PC-3 (cell line): ENCODE measurements around the gene RETSAT. TPM values are rescaled to one million over a fixed set of nuclear protein-coding genes. Genes with fewer than 3 reads are reported as not detected.
A peak's percentile ranks its signal among the peaks of the same experiment; 100 is the strongest.

Experiments
- ATAC-seq: fragments of 200-7000 bp; cut with Tn5 transposase; 2 replicates; pipeline ENCODE4 v1.9.1; 2020; ENCODE audit warnings: mild to moderate bottlenecking, moderate library complexity
- BruUV-seq: library from RNA; stranded (reverse); fragments of 400-500 nt; replicated peaks from 2 replicates; lab custom pipeline; 2021; lab: Mats Ljungman, UMichigan
- CTCF ChIA-PET: fragments of 300-600 bp; sonication (Branson Sonifier 250); formaldehyde crosslinking; loops from one replicate; lab custom pipeline; 2022; ENCODE audit warnings: antibody characterized with exemption; lab: Charles Lee
- POLR2A ChIA-PET: fragments of 300-600 bp; sonication (Branson Sonifier 250); formaldehyde crosslinking; loops from one replicate; lab custom pipeline; 2022; ENCODE audit warnings: antibody characterized with exemption; ENCODE audit not compliant: unreplicated experiment; lab: Charles Lee
- DNase-seq: peaks from one replicate; pipeline ENCODE4 v3.0.0-alpha.2; 2015
- H2AFZ ChIP-seq: fragments of 300-600 bp; sonication (generic); 2 replicates; pipeline ENCODE4 v1.6.0; 2016; ENCODE audit warnings: antibody characterized with exemption, low read length
- H3F3A ChIP-seq: fragments of 300-600 bp; sonication (generic); one replicate; pipeline ENCODE4 v1.6.0; 2017; ENCODE audit warnings: antibody characterized with exemption, low read length, control low read depth, mild to moderate bottlenecking; ENCODE audit not compliant: unreplicated experiment
- H3K27ac ChIP-seq: fragments of 300-600 bp; sonication (generic); 2 replicates; pipeline ENCODE4 v1.5.1; 2016; ENCODE audit warnings: mild to moderate bottlenecking, low read length
- H3K27me3 ChIP-seq: fragments of 300-600 bp; sonication (generic); 2 replicates; pipeline ENCODE4 v1.6.1; 2016; ENCODE audit warnings: low read length, mixed read lengths
- H3K36me3 ChIP-seq: fragments of 300-600 bp; sonication (generic); 2 replicates; pipeline ENCODE4 v1.6.1; 2016; ENCODE audit warnings: low read depth, mixed run types, low read length, mixed read lengths
- H3K4me1 ChIP-seq: fragments of 300-600 bp; sonication (generic); 2 replicates; pipeline ENCODE4 v1.5.1; 2016; ENCODE audit warnings: low read length; ENCODE audit not compliant: insufficient read depth
- H3K4me2 ChIP-seq: fragments of 300-600 bp; sonication (generic); 2 replicates; pipeline ENCODE4 v1.6.0; 2016; ENCODE audit warnings: low read length
- H3K4me3 ChIP-seq: fragments of 300-600 bp; sonication (generic); 2 replicates; pipeline ENCODE4 v1.5.1; 2016; ENCODE audit warnings: mild to moderate bottlenecking, low read length, mixed read lengths
- H3K79me2 ChIP-seq: fragments of 300-600 bp; sonication (generic); 2 replicates; pipeline ENCODE4 v1.6.1; 2017; ENCODE audit warnings: low read length, mixed read lengths
- H3K9ac ChIP-seq: fragments of 300-600 bp; sonication (generic); 2 replicates; pipeline ENCODE4 v1.6.0; 2016; ENCODE audit warnings: mild to moderate bottlenecking, low read length
- H3K9me2 ChIP-seq: fragments of 300-600 bp; sonication (generic); replicated peaks from 2 replicates; pipeline ENCODE4 v1.6.1; 2016; ENCODE audit warnings: mixed run types, low read length, mixed read lengths
- H3K9me3 ChIP-seq: fragments of 300-600 bp; sonication (generic); 2 replicates; pipeline ENCODE4 v1.6.1; 2016; ENCODE audit warnings: low read length, mixed read lengths
- H4K20me1 ChIP-seq: fragments of 300-600 bp; sonication (generic); 2 replicates; pipeline ENCODE4 v1.6.1; 2016; ENCODE audit warnings: low read length, mixed read lengths
- EZH2 ChIP-seq: fragments of 300-600 bp; sonication (generic); IDR thresholded peaks from one replicate; pipeline ENCODE4 v1.6.1; 2017; ENCODE audit warnings: antibody characterized with exemption, mild to moderate bottlenecking, low read length; ENCODE audit not compliant: unreplicated experiment
- EZH2phosphoT487 ChIP-seq: fragments of 300-600 bp; sonication (generic); IDR thresholded peaks from 2 replicates; pipeline ENCODE4 v1.6.1; 2018; ENCODE audit warnings: mild to moderate bottlenecking, antibody characterized with exemption, low read length, borderline replicate concordance
- intact Hi-C: fragments of 100-400 bp; cut with micrococcal nuclease; formaldehyde crosslinking; loops from 2 replicates; pipeline ENCODE4 v1.9.0; 2023
- total RNA-seq: library from RNA; depleted of rRNA; stranded (reverse); fragments of >200 nt; gene quantifications from 2 replicates; pipeline ENCODE4 v1.2.3, GENCODE V29; 2014
- TF ChIP-seq, protein P1 (sequence below): fragments of 300-600 bp; sonication (generic); conservative IDR thresholded peaks from 2 replicates; pipeline ENCODE4 v1.5.1; 2017; ENCODE audit warnings: antibody characterized with exemption, low read depth, mild to moderate bottlenecking, low read length

The RETSAT gene
- total RNA-seq, 1 experiment from 2014 or later: 39.1 TPM

GRCh38 chr2:85326406-85327159, 27.7 kb downstream of the RETSAT start:
- CTCF ChIA-PET: no interaction called here
- Histone ChIP-seq H3K9me2 (no peaks in the 10 kb centered on the region), H2AFZ (no peak overlapping the region), H3K4me2 (peak overlapping the region; percentile 96), H3K4me3 (peak overlapping the region; percentile 92), H3K9me3 (no peaks in the 10 kb centered on the region), H3K4me1 (peaks cover 24% of the 10 kb centered on the region), H3K36me3 (peaks cover 27% of the 10 kb centered on the region), H3K9ac (peak overlapping the region; percentile 89), H3K79me2 (peaks cover 68% of the 10 kb centered on the region), H3K27ac (no peak overlapping the region), H4K20me1 (peaks cover 27% of the 10 kb centered on the region), H3K27me3 (no peaks in the 10 kb centered on the region), H3F3A (no peaks in the 10 kb centered on the region)
- BruUV-seq: no TSS peak
- DNase-seq: peak; percentile 16
- intact Hi-C loops: loop anchor here (5.0 kb wide), 1 partner anchor 276 kb away; the partner anchor contains the start of gene TMEM150A
- ATAC-seq: no peak
- TF ChIP-seq EZH2 (no peak), EZH2phosphoT487 (no peak)
- TF ChIP-seq, protein P1, sequence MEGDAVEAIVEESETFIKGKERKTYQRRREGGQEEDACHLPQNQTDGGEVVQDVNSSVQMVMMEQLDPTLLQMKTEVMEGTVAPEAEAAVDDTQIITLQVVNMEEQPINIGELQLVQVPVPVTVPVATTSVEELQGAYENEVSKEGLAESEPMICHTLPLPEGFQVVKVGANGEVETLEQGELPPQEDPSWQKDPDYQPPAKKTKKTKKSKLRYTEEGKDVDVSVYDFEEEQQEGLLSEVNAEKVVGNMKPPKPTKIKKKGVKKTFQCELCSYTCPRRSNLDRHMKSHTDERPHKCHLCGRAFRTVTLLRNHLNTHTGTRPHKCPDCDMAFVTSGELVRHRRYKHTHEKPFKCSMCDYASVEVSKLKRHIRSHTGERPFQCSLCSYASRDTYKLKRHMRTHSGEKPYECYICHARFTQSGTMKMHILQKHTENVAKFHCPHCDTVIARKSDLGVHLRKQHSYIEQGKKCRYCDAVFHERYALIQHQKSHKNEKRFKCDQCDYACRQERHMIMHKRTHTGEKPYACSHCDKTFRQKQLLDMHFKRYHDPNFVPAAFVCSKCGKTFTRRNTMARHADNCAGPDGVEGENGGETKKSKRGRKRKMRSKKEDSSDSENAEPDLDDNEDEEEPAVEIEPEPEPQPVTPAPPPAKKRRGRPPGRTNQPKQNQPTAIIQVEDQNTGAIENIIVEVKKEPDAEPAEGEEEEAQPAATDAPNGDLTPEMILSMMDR: no peak
- POLR2A ChIA-PET: interaction anchor here (0.5 kb wide), 1 partner anchor 14 kb away, joined by 3 read pairs; no protein-coding TSS in a partner anchor

DNA sequence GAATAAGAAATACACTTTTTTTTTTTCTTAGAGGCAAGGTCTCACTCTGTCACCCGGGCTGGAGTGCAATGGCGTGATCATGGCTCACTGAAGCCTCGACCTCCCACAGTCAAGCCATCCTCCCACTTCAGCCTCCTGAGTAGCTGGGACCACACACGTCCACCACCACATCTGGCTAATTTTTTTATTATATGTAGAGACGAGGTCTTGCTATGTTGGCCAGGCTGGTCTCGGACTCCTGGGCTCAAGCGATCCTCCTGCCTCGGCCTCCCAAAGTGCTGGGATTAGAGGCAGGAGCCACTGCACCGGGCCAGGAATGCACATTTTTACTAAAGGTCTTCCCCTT, 28.9 kb downstream of the RETSAT start:
- peak overlapping the region; percentile 89; the same call in 1 of the 2 replicates for H3K9ac ChIP-seq
- no TSS peak for BruUV-seq
- H4K20me1 ChIP-seq: peaks cover 27% of the 10 kb centered on the region
- H3K27me3 ChIP-seq: no peaks in the 10 kb centered on the region
- CTCF ChIA-PET: no interaction called here
- H3K4me3 ChIP-seq: peak overlapping the region; percentile 92
- H3K9me2 ChIP-seq: no peaks in the 10 kb centered on the region
- POLR2A ChIA-PET: no interaction called here
- no peaks in the 10 kb centered on the region for H3F3A ChIP-seq
- intact Hi-C loops: loop anchor here (1.0 to 5.0 kb wide), 2 partner anchors 227 to 277 kb away; partner anchors contain the start of gene TMEM150A
- TF ChIP-seq EZH2: no peak
- TF ChIP-seq, protein P1: no peak
- peaks cover 79% of the 10 kb centered on the region for H3K79me2 ChIP-seq
- peaks cover 39% of the 10 kb centered on the region for H3K36me3 ChIP-seq
- H3K27ac ChIP-seq: no peak overlapping the region
- ATAC-seq (no peak), DNase-seq (no peak)
- H3K9me3 ChIP-seq: no peaks in the 10 kb centered on the region
- peaks cover 24% of the 10 kb centered on the region for H3K4me1 ChIP-seq
- H3K4me2 ChIP-seq: peak overlapping the region; percentile 96
- no peak overlapping the region for H2AFZ ChIP-seq
